Activated naive CD8-positive, alpha-beta T cell (primary cell): Measurements from ENCODE around the gene FOXP4.

Experiments
- H3K27ac Mint-ChIP-seq: one replicate; pipeline ENCODE4 v1.8.0; 2021; ENCODE audit warnings: mixed read lengths
- H3K27me3 Mint-ChIP-seq: one replicate; pipeline ENCODE4 v1.8.0; 2021; ENCODE audit warnings: mixed read lengths
- H3K36me3 Mint-ChIP-seq: one replicate; pipeline ENCODE4 v1.8.0; 2021; ENCODE audit warnings: mixed read lengths
- H3K4me1 Mint-ChIP-seq: one replicate; pipeline ENCODE4 v1.8.0; 2021; ENCODE audit warnings: low read depth, mixed read lengths
- H3K4me3 Mint-ChIP-seq: one replicate; pipeline ENCODE4 v1.8.0; 2021; ENCODE audit warnings: mild to moderate bottlenecking, mixed read lengths
- H3K9me3 Mint-ChIP-seq: one replicate; pipeline ENCODE4 v1.8.0; 2021; ENCODE audit warnings: low read depth, mixed read lengths

FOXP4 gene

GRCh38 chr6:41545703-41546474, at the start of gene FOXP4:
TSS of gene FOXP4 (plus strand) at chr6:41546381. CDS start at chr6:41565761, 19,380 bp downstream.
- Mint-ChIP-seq H3K27ac (peak within 1 kb of the TSS; percentile 75), H3K4me1 (peaks cover 20% of the 10 kb centered on the region), H3K4me3 (peak within 1 kb of the TSS; percentile 86), H3K36me3 (peaks cover 2% of the 10 kb centered on the region), H3K9me3 (no peaks in the 10 kb centered on the region), H3K27me3 (peaks cover 5% of the 10 kb centered on the region)

GRCh38 chr6:41497573-41497972, 48.6 kb upstream of the FOXP4 start:
- no peak overlapping the region for H3K4me3 Mint-ChIP-seq
- peaks cover 24% of the 10 kb centered on the region for H3K27me3 Mint-ChIP-seq
- no peaks in the 10 kb centered on the region for H3K36me3 Mint-ChIP-seq
- no peaks in the 10 kb centered on the region for H3K9me3 Mint-ChIP-seq
- H3K27ac Mint-ChIP-seq: no peak overlapping the region
- H3K4me1 Mint-ChIP-seq: peaks cover 2% of the 10 kb centered on the region

GRCh38 chr6:41497994-41498393, 48.2 kb upstream of the FOXP4 start:
- Mint-ChIP-seq H3K36me3 (no peaks in the 10 kb centered on the region), H3K27ac (no peak overlapping the region), H3K4me3 (no peak overlapping the region), H3K9me3 (no peaks in the 10 kb centered on the region), H3K4me1 (peaks cover 2% of the 10 kb centered on the region), H3K27me3 (peaks cover 24% of the 10 kb centered on the region)

- Mint-ChIP-seq H3K4me3 (no peak overlapping the region), H3K9me3 (no peaks in the 10 kb centered on the region), H3K36me3 (no peaks in the 10 kb centered on the region), H3K27ac (no peak overlapping the region), H3K4me1 (peaks cover 5% of the 10 kb centered on the region), H3K27me3 (peaks cover 21% of the 10 kb centered on the region)
Observed at GRCh38 chr6:41498968-41499599, 47.1 kb upstream of the FOXP4 start.

- H3K27ac Mint-ChIP-seq: no peak overlapping the region
- H3K27me3 Mint-ChIP-seq: peaks cover 27% of the 10 kb centered on the region
- no peaks in the 10 kb centered on the region for H3K9me3 Mint-ChIP-seq
- H3K4me3 Mint-ChIP-seq: no peak overlapping the region
- H3K36me3 Mint-ChIP-seq: no peaks in the 10 kb centered on the region
- H3K4me1 Mint-ChIP-seq: peaks cover 15% of the 10 kb centered on the region
Observed at GRCh38 chr6:41500561-41500960, 45.6 kb upstream of the FOXP4 start.

- H3K27ac Mint-ChIP-seq: no peak overlapping the region
- H3K4me1 Mint-ChIP-seq: peaks cover 19% of the 10 kb centered on the region
- no peak overlapping the region for H3K4me3 Mint-ChIP-seq
- H3K27me3 Mint-ChIP-seq: peaks cover 35% of the 10 kb centered on the region
- H3K36me3 Mint-ChIP-seq: no peaks in the 10 kb centered on the region
- no peaks in the 10 kb centered on the region for H3K9me3 Mint-ChIP-seq
Observed at GRCh38 chr6:41502566-41502916, 43.6 kb upstream of the FOXP4 start.

- peak overlapping the region; percentile 56 for H3K4me3 Mint-ChIP-seq
Observed at GRCh38 chr6:41502917-41503671, 43.1 kb upstream of the FOXP4 start.

GRCh38 chr6:41503827-41504465, 42.2 kb upstream of the FOXP4 start:
- no peak overlapping the region for H3K27ac Mint-ChIP-seq
- H3K27me3 Mint-ChIP-seq: peaks cover 34% of the 10 kb centered on the region

More at GRCh38 chr6:41502917-41503671, 43.1 kb upstream of the FOXP4 start:
- Mint-ChIP-seq H3K36me3 (no peaks in the 10 kb centered on the region), H3K27me3 (peaks cover 36% of the 10 kb centered on the region), H3K27ac (no peak overlapping the region), H3K4me1 (peaks cover 19% of the 10 kb centered on the region), H3K9me3 (no peaks in the 10 kb centered on the region)

GRCh38 chr6:41504466-41505121, 41.6 kb upstream of the FOXP4 start:
- peaks cover 31% of the 10 kb centered on the region for H3K27me3 Mint-ChIP-seq
- peak overlapping the region; percentile 91 for H3K4me3 Mint-ChIP-seq
- H3K36me3 Mint-ChIP-seq: no peaks in the 10 kb centered on the region
- H3K4me1 Mint-ChIP-seq: peaks cover 19% of the 10 kb centered on the region
- peak overlapping the region; percentile 55 for H3K27ac Mint-ChIP-seq
- H3K9me3 Mint-ChIP-seq: no peaks in the 10 kb centered on the region

More at GRCh38 chr6:41503827-41504465, 42.2 kb upstream of the FOXP4 start:
- peaks cover 19% of the 10 kb centered on the region for H3K4me1 Mint-ChIP-seq
- no peaks in the 10 kb centered on the region for H3K9me3 Mint-ChIP-seq
- no peaks in the 10 kb centered on the region for H3K36me3 Mint-ChIP-seq
- peak overlapping the region; percentile 91 for H3K4me3 Mint-ChIP-seq

- Mint-ChIP-seq H3K36me3 (no peaks in the 10 kb centered on the region), H3K27me3 (peaks cover 31% of the 10 kb centered on the region), H3K9me3 (no peaks in the 10 kb centered on the region), H3K4me1 (peaks cover 19% of the 10 kb centered on the region), H3K27ac (no peak overlapping the region), H3K4me3 (peak overlapping the region; percentile 59)
Observed at GRCh38 chr6:41505122-41506049, 40.8 kb upstream of the FOXP4 start.

- Mint-ChIP-seq H3K9me3 (no peaks in the 10 kb centered on the region), H3K4me3 (no peak overlapping the region), H3K27me3 (peaks cover 27% of the 10 kb centered on the region), H3K4me1 (peaks cover 15% of the 10 kb centered on the region), H3K36me3 (no peaks in the 10 kb centered on the region), H3K27ac (no peak overlapping the region)
Observed at GRCh38 chr6:41508479-41508878, 37.7 kb upstream of the FOXP4 start.

GRCh38 chr6:41509580-41509979, 36.6 kb upstream of the FOXP4 start:
- Mint-ChIP-seq H3K27me3 (peaks cover 23% of the 10 kb centered on the region), H3K4me1 (peaks cover 10% of the 10 kb centered on the region), H3K36me3 (no peaks in the 10 kb centered on the region), H3K27ac (no peak overlapping the region), H3K9me3 (no peaks in the 10 kb centered on the region), H3K4me3 (no peak overlapping the region)

GRCh38 chr6:41511443-41512060, 34.6 kb upstream of the FOXP4 start:
- no peak overlapping the region for H3K4me3 Mint-ChIP-seq
- peaks cover 8% of the 10 kb centered on the region for H3K27me3 Mint-ChIP-seq
- H3K36me3 Mint-ChIP-seq: no peaks in the 10 kb centered on the region
- no peaks in the 10 kb centered on the region for H3K4me1 Mint-ChIP-seq
- no peaks in the 10 kb centered on the region for H3K9me3 Mint-ChIP-seq
- no peak overlapping the region for H3K27ac Mint-ChIP-seq
